ENCODE data around the gene LRRC8A. TPM values are rescaled to one million over a fixed set of nuclear protein-coding genes. Genes with fewer than 3 reads are reported as not detected.
A peak's percentile ranks its signal among the peaks of the same experiment; 100 is the strongest.

Gene LRRC8A
- total RNA-seq, 1 experiment from 2014 or later: 22.0 TPM

DNA sequence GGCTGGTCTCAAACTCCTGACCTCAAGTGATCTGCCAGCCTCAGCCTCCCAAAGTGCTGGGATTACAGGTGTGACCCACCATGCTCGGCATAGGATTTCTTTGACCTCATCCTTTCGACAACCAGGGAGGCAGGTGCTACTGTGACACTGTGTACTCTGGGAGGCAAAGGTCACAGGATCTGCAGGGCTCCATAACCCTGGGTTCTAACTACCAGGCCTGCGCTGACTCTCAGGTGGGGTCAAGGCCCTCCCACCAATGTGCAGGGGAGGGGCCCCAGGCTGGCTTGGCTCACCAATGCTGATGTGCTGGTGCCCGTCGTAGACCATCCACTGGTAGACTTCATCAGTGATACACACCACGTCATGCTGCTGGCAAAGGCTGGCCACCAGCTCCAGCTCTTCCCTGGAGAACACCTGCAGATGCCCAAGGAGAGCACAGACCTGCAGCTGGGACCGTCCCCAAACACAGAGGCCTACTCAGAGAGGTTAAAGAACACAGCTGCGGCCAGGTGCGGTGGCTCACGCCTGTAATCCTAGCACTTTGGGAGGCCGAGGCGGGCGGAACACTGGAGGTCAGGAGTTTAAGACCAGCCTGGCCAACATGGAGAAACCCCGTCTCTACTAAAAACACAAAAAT lies 45.3 kb upstream of the LRRC8A start:
- no peaks in the 10 kb centered on the region for H4K20me1 ChIP-seq (ENCODE audit: insufficient read depth)
- H3K27ac ChIP-seq (ENCODE audit: low read depth, low read length): no peak overlapping the region
- H2AFZ ChIP-seq (ENCODE audit: low read depth, low read length, poor library complexity, severe bottlenecking): no peak overlapping the region
- intact Hi-C loops (cut with micrococcal nuclease): no loop called here
- no peaks in the 10 kb centered on the region for H3K27me3 ChIP-seq (ENCODE audit: insufficient read depth, low read length)
- no peak overlapping the region for H3K4me3 ChIP-seq (replicated peaks in 1 of 2; ENCODE audit: low read depth in 1 of 2, low read length in 2 of 2)
- no peaks in the 10 kb centered on the region for H3K9me3 ChIP-seq (ENCODE audit: control insufficient read depth in 1 of 2, insufficient read depth in 1 of 2, low read depth in 1 of 2, low read length in 2 of 2)
- ChIA-PET CTCF (no interaction called here), RAD21 (ENCODE audit: low non-redundant PET in 1 of 2, low total read pairs in 2 of 2, uncharacterized antibody in 2 of 2, unreplicated experiment in 2 of 2) (no interaction called here), POLR2A (no interaction called here)
- no TSS peak for BruUV-seq (replicated peaks)
- no peak for DNase-seq (ENCODE audit: low read depth, low spot score)
- H3K4me2 ChIP-seq (ENCODE audit: low read length): no peak overlapping the region
- TF ChIP-seq POLR2A (IDR thresholded peaks at IDR 0.05; ENCODE audit: borderline replicate concordance, extremely low read depth, insufficient read depth, insufficient read length) (no peak), ZNF274 (IDR thresholded peaks at IDR 0.05; ENCODE audit: low read depth, low read length) (no peak), SIN3A (IDR thresholded peaks at IDR 0.05; ENCODE audit: low read depth) (no peak), EZH2phosphoT487 (IDR thresholded peaks at IDR 0.05; ENCODE audit: borderline replicate concordance) (no peak), TCF7L2 (IDR thresholded peaks at IDR 0.05; ENCODE audit: borderline replicate concordance, extremely low read depth, insufficient read depth, insufficient read length) (no peak), ZFX (IDR thresholded peaks at IDR 0.05) (no peak)
- H3K36me3 ChIP-seq (ENCODE audit: control insufficient read depth in 1 of 2, insufficient read depth in 2 of 2, low read length in 2 of 2): no peaks in the 10 kb centered on the region
- no peaks in the 10 kb centered on the region for H3K79me2 ChIP-seq (ENCODE audit: insufficient read depth, low read length)
- no peak for ATAC-seq
- no peak overlapping the region for H3K9ac ChIP-seq (ENCODE audit: low read length)
- no peaks in the 10 kb centered on the region for H3K4me1 ChIP-seq (ENCODE audit: control insufficient read depth in 1 of 2, insufficient read depth in 2 of 2, low read length in 2 of 2)
- H3K9me2 ChIP-seq (ENCODE audit: insufficient read depth): no peaks in the 10 kb centered on the region

DNA sequence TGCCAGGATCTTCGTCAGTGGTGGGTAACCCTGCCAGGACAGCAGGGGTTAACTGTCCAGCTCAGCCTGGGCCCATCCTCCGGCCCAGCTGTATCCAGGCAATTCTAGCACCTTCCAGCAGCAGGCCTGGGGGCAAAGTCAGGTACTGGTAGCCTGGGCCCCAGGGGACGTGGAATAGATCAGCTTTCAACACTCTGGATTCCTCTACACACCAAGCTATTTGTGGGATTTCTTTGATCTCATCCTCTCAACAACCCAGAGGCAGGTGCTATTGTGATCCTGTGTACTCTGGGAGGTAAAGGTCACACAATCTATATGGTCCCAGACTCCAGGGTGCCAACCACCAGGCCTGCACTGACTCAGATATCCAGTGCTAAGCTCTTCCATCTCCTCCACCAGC lies 43.6 kb upstream of the LRRC8A start:
- POLR2A ChIA-PET: no interaction called here
- CTCF ChIA-PET: no interaction called here
- no peaks in the 10 kb centered on the region for H3K4me1 ChIP-seq (ENCODE audit: control insufficient read depth in 1 of 2, insufficient read depth in 2 of 2, low read length in 2 of 2)
- no peaks in the 10 kb centered on the region for H3K9me2 ChIP-seq (ENCODE audit: insufficient read depth)
- no peaks in the 10 kb centered on the region for H3K36me3 ChIP-seq (ENCODE audit: control insufficient read depth in 1 of 2, insufficient read depth in 2 of 2, low read length in 2 of 2)
- H3K9me3 ChIP-seq (ENCODE audit: control insufficient read depth in 1 of 2, insufficient read depth in 1 of 2, low read depth in 1 of 2, low read length in 2 of 2): no peaks in the 10 kb centered on the region
- TF ChIP-seq EZH2 (IDR thresholded peaks at IDR 0.05) (no peak), SP1 (IDR thresholded peaks at IDR 0.05; ENCODE audit: low read depth) (no peak), POLR2AphosphoS5 (IDR thresholded peaks at IDR 0.05; ENCODE audit: low read depth, low read length) (no peak), TCF7L2 (IDR thresholded peaks at IDR 0.05; ENCODE audit: borderline replicate concordance, extremely low read depth, insufficient read depth, insufficient read length) (no peak), SIN3A (IDR thresholded peaks at IDR 0.05; ENCODE audit: low read depth) (no peak), JUND (IDR thresholded peaks at IDR 0.05) (no peak), YY1 (IDR thresholded peaks at IDR 0.05; ENCODE audit: extremely low read depth, insufficient replicate concordance, low read depth, low read length) (no peak), CBX3 (IDR thresholded peaks at IDR 0.05; ENCODE audit: low read depth) (no peak), FOSL1 (IDR thresholded peaks at IDR 0.05; ENCODE audit: low read depth) (no peak), SRF (IDR thresholded peaks at IDR 0.05; ENCODE audit: low read depth) (no peak), ZFX (IDR thresholded peaks at IDR 0.05) (no peak), ELF1 (IDR thresholded peaks at IDR 0.05; ENCODE audit: borderline replicate concordance, low read depth) (no peak), EGR1 (IDR thresholded peaks at IDR 0.05; ENCODE audit: low read depth) (no peak), POLR2A (IDR thresholded peaks at IDR 0.05; ENCODE audit: borderline replicate concordance, extremely low read depth, insufficient read depth, insufficient read length) (no peak), CEBPB (IDR thresholded peaks at IDR 0.05; ENCODE audit: low read depth) (no peak)
- TF ChIP-seq, protein P1, sequence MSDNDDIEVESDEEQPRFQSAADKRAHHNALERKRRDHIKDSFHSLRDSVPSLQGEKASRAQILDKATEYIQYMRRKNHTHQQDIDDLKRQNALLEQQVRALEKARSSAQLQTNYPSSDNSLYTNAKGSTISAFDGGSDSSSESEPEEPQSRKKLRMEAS (IDR thresholded peaks at IDR 0.05): no peak
- TF ChIP-seq, protein P2, sequence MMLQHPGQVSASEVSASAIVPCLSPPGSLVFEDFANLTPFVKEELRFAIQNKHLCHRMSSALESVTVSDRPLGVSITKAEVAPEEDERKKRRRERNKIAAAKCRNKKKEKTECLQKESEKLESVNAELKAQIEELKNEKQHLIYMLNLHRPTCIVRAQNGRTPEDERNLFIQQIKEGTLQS (IDR thresholded peaks at IDR 0.05): no peak
- TF ChIP-seq, protein P3, sequence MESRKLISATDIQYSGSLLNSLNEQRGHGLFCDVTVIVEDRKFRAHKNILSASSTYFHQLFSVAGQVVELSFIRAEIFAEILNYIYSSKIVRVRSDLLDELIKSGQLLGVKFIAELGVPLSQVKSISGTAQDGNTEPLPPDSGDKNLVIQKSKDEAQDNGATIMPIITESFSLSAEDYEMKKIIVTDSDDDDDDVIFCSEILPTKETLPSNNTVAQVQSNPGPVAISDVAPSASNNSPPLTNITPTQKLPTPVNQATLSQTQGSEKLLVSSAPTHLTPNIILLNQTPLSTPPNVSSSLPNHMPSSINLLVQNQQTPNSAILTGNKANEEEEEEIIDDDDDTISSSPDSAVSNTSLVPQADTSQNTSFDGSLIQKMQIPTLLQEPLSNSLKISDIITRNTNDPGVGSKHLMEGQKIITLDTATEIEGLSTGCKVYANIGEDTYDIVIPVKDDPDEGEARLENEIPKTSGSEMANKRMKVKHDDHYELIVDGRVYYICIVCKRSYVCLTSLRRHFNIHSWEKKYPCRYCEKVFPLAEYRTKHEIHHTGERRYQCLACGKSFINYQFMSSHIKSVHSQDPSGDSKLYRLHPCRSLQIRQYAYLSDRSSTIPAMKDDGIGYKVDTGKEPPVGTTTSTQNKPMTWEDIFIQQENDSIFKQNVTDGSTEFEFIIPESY (IDR thresholded peaks at IDR 0.05; ENCODE audit: extremely low read depth, insufficient replicate concordance, low read length): no peak
- H2AFZ ChIP-seq (ENCODE audit: low read depth, low read length, poor library complexity, severe bottlenecking): no peak overlapping the region
- H3K27ac ChIP-seq (ENCODE audit: low read depth, low read length): no peak overlapping the region
- RAD21 ChIA-PET (ENCODE audit: low non-redundant PET in 1 of 2, low total read pairs in 2 of 2, uncharacterized antibody in 2 of 2, unreplicated experiment in 2 of 2): no interaction called here
- H3K9ac ChIP-seq (ENCODE audit: low read length): no peak overlapping the region
- H3K27me3 ChIP-seq (ENCODE audit: insufficient read depth, low read length): no peaks in the 10 kb centered on the region
- DNase-seq (ENCODE audit: low read depth, low spot score): no peak
- intact Hi-C loops (cut with micrococcal nuclease): no loop called here
- H3K79me2 ChIP-seq (ENCODE audit: insufficient read depth, low read length): no peaks in the 10 kb centered on the region
- no peak overlapping the region for H3K4me2 ChIP-seq (ENCODE audit: low read length)
- BruUV-seq (replicated peaks): no TSS peak
- peak; percentile 27 for ATAC-seq
- H3K4me3 ChIP-seq (replicated peaks in 1 of 2; ENCODE audit: low read depth in 1 of 2, low read length in 2 of 2): no peak overlapping the region
- H4K20me1 ChIP-seq (ENCODE audit: insufficient read depth): no peaks in the 10 kb centered on the region
